HG03521 (cell line): ENCODE data around the gene CLASP2.
"Not testable (repeated sequence)": the region's sequence is repeated elsewhere in the genome, so short reads cannot be mapped to it uniquely, and the experiment has no call there.

Source experiments
- ATAC-seq: cut with Tn5 transposase; IDR thresholded peaks from one replicate; pipeline ENCODE4 v1.9.1; 2021; ENCODE audit warnings: mild to moderate bottlenecking, moderate library complexity; ENCODE audit not compliant: unreplicated experiment

CLASP2 gene

GRCh38 chr3:33459577-33459976 is 258.5 kb downstream of the CLASP2 start:
- ATAC-seq = not testable (repeated sequence)

- no peak for ATAC-seq
Measured at GRCh38 chr3:33458446-33458845, 259.6 kb downstream of the CLASP2 start.

- no peak for ATAC-seq
Measured at GRCh38 chr3:33456756-33457155, 261.3 kb downstream of the CLASP2 start.

GRCh38 chr3:33453331-33453761 is 264.7 kb downstream of the CLASP2 start:
- no peak for ATAC-seq

GRCh38 chr3:33451994-33452393 is 266.1 kb downstream of the CLASP2 start:
- ATAC-seq = not testable (repeated sequence)

GRCh38 chr3:33447958-33448357 is 270.1 kb downstream of the CLASP2 start:
- ATAC-seq = no peak

GRCh38 chr3:33447256-33447625 is 270.8 kb downstream of the CLASP2 start:
- not testable (repeated sequence) for ATAC-seq
